ENCODE measurements around the gene PNKD.

PNKD gene

DNA sequence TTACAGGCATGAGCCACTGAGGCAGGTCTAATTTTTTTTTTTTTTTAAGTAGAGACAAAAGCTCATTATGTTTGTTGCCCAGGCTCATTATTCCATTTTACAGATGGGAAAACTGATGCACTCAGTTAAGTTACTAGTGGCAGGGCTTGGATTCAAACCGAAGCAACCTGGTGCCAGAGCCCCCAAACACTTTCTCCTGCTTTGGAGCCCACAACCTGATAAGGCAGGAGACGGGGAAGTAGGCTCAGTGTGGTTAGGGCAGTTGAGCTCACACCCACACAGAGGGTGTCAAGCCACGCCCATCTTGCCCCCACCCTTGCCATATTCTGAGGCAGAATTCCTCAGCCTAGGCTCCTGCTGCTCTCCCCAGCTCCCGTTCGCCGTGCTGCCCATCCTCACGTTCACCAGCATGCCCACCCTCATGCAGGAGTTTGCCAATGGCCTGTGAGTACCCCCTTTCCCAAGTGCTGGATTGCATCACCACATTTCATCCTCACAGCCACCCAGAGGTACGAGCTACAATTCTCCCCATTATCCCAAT is 123.5 kb downstream of the PNKD start:
- TF ChIP-seq, protein P1, sequence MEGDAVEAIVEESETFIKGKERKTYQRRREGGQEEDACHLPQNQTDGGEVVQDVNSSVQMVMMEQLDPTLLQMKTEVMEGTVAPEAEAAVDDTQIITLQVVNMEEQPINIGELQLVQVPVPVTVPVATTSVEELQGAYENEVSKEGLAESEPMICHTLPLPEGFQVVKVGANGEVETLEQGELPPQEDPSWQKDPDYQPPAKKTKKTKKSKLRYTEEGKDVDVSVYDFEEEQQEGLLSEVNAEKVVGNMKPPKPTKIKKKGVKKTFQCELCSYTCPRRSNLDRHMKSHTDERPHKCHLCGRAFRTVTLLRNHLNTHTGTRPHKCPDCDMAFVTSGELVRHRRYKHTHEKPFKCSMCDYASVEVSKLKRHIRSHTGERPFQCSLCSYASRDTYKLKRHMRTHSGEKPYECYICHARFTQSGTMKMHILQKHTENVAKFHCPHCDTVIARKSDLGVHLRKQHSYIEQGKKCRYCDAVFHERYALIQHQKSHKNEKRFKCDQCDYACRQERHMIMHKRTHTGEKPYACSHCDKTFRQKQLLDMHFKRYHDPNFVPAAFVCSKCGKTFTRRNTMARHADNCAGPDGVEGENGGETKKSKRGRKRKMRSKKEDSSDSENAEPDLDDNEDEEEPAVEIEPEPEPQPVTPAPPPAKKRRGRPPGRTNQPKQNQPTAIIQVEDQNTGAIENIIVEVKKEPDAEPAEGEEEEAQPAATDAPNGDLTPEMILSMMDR (IDR thresholded peaks at IDR 0.05) = no peak

DNA sequence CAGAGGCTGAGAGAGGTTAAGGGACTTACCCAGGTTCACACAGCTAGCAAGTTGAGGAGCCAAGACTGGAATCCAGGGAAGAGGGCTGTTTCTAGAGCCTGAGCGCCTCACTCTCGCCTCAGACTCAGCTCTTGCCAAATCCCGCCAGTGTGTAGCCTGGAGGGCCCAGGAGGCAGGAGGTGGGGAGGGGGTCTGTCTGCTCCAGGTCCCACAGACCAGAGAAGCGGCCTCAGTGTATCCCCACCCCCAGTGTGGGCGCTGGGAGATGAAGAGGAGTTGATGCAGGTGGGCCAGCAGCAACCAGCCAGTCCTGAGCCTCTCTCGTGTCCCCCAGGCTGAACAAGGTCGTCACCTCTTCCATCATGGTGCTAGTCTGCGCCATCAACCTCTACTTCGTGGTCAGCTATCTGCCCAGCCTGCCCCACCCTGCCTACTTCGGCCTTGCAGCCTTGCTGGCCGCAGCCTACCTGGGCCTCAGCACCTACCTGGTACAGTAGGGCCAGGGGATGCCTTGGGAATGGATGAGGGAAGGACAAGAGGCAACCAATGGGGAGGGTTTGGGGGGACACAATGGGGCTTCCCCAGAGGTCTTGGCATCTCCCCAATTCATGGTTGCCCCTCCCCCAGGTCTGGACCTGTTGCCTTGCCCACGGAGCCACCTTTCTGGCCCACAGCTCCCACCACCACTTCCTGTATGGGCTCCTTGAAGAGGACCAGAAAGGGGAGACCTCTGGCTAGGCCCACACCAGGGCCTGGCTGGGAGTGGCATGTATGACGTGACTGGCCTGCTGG is 124.2 kb downstream of the PNKD start:
- TF ChIP-seq, protein P1 (IDR thresholded peaks at IDR 0.05) = no peak

DNA sequence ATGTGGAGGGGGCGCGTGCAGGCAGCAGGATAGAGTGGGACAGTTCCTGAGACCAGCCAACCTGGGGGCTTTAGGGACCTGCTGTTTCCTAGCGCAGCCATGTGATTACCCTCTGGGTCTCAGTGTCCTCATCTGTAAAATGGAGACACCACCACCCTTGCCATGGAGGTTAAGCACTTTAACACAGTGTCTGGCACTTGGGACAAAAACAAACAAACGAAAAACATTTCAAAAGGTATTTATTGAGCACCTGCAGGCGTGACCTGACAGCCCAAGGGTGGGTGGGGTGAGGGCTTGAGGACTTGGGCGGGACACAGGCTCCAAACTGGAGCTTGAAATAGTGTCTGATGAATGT is 124.7 kb downstream of the PNKD start:
- TF ChIP-seq, protein P1 (IDR thresholded peaks at IDR 0.05) = no peak

DNA sequence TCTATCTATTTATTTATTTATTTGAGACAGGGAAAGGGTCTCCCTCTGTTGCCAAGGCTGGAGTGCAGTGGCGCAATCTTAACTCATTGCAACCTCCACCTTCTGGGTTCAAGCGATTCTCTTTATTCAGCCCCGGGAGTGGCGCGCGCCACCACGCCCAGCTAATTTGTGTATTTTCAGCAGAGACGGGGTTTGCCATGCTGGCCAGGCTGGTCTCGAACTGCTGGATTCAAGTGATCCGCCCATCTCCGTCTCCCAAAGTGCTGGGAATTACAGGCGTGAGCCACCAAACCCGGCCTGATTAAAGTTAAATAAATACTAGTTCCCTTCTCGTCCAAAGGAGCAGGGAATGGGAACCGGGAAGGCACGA is 125.1 kb downstream of the PNKD start:
- TF ChIP-seq, protein P1 (IDR thresholded peaks at IDR 0.05) = no peak

DNA sequence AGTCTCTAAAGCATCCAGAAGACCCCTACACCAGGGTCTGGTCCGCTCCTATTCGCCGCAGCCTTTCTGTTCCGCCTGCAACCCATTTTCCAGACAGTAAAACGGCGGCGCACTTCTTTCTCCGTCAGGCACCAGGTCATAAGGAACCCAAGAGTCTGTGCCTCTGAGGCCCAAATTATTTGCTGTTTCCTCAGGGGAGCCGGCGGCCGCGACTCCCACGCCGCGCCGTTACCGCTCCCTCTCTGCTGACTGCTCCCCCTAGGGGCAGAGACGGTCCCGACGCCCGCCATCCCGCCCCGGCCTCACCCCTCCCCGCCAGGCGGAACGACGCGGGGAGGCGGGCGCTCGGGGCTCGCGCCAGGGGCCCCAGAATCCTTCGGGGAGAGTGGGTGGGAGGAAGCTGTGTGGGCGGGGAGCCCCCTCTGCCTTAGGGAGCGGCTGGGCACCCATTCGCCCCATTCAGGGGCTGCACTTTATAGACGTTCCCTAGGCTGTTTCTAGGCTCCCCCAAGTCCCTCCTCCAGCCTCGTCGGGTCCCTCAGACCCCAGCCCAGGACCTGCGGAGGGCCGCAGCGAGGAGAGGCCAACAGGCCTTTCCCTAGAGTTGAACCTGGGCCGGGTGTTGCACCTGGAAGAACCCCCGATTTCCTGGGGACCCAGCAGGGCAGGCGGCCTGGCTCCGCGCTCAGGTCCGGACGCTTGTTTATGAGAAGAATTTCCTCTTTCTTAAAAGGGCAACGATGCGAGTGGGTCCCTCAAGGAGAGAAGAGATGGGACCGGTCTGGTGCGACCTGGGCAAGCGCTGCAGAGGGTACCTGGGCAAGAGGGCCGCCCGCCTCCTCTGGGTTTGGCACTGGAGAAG is 125.7 kb downstream of the PNKD start:
- TF ChIP-seq, protein P1 (IDR thresholded peaks at IDR 0.05) = peak; percentile 83
